ENCODE data around the gene RGS10.

DNA sequence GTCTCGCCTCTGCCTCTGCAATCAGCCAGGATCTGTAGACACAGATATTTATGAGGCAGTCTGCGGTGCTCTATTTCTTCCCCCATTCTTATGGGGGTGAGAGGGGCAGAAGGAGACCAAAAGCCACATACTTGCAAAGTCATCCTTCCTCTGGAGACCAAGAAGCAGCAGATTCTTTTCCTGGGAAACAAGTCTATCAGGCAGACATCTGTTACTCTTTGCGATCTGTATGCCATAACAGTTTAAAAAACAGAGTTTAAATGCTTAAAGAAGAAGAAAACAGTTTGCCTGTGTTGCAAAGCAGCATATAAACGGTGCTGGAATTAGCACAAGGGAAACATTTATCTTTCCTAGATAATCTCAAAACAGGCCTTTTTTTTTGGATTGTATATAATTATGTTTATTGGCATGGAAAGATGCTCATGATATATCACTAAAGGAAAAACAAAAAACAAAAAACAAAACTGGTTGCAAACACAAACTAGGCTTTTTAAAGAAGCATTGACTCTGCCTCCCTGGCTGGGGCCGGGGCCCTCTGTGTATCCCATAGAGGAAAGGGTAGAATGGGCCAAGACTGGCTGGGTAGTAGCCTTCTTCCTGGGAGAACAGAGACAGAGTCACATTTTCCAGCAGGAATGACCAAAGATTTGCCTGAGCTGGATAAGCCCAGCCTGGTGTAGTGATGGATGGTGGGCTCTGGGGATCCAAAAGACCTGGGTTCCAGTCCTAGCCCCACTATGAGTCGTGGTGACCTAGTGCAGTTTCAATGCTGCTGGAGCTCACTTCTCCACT, 50.4 kb downstream of the RGS10 start:
- TF ChIP-seq, protein P1, sequence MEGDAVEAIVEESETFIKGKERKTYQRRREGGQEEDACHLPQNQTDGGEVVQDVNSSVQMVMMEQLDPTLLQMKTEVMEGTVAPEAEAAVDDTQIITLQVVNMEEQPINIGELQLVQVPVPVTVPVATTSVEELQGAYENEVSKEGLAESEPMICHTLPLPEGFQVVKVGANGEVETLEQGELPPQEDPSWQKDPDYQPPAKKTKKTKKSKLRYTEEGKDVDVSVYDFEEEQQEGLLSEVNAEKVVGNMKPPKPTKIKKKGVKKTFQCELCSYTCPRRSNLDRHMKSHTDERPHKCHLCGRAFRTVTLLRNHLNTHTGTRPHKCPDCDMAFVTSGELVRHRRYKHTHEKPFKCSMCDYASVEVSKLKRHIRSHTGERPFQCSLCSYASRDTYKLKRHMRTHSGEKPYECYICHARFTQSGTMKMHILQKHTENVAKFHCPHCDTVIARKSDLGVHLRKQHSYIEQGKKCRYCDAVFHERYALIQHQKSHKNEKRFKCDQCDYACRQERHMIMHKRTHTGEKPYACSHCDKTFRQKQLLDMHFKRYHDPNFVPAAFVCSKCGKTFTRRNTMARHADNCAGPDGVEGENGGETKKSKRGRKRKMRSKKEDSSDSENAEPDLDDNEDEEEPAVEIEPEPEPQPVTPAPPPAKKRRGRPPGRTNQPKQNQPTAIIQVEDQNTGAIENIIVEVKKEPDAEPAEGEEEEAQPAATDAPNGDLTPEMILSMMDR (IDR thresholded peaks at IDR 0.05) = no peak
- no peak for TF ChIP-seq POLR2A (IDR thresholded peaks at IDR 0.05; ENCODE audit: low read depth)
- no peak for TF ChIP-seq POLR2AphosphoS5 (IDR thresholded peaks at IDR 0.05)
- no peak for TF ChIP-seq EP300 (IDR thresholded peaks at IDR 0.05)

Data from esophagus muscularis mucosa (tissue), 4 donors.